ENCODE measurements around the gene ABCG8. TPM values are rescaled to one million over a fixed set of nuclear protein-coding genes. Genes with fewer than 3 reads are reported as not detected.
A peak's percentile ranks its signal among the peaks of the same experiment; 100 is the strongest.

The ABCG8 gene
- total RNA-seq, 4 donors from 2014 or later: not detected

DNA sequence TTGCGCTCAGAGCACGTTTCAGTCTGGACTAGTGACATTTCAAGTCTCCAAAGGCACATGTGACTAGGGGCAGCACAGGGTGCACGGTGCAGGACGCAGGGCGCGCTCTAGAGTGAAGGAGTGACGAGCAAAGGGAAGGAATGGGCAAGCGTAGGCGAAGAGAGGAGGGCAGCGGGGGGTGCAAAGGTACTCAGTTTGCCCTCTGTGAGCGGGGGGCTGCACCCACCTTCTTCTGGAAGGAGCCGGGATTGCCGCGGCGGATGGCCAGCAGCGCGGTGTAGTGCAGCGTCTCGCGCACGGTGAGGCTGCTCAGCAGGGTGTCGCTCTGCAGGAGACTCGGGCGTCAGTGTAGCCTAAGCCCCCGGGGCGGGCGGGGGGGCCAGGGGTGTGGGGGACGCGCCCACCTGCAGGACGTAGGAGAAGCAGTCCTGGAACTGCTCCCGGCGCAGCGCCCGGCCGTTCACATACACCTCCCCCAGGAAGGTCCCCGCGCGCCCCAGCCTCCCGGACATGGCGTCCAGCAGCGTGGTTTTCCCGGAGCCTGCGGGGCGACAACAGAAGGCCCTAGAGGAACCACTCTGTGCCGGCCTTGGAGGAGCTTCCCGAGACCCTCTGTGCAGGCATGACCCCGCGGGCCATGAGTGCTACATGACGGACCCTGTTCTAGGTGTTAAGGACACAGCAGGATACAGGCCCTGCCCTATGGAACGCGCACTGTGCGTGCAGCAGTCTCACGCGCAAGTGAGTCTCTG, 7.1 kb upstream of the ABCG8 start:
- no peak for DNase-seq (ENCODE audit: low spot score in 2 of 2)
- Histone ChIP-seq H3K27me3 (peaks cover 0 to 21% of the 10 kb centered on the region in 2 donors), H3K9me3 (no peaks in the 10 kb centered on the region), H3K36me3 (no peaks in the 10 kb centered on the region), H3K4me3 (peak overlapping the region in 2 of 4 donors; percentile 6 to 18), H3K27ac (no peak overlapping the region), H3K4me1 (peaks cover 0 to 9% (median 0%) of the 10 kb centered on the region in 4 donors)
- WGBS, 2 donors: 9 to 19% methylated on average over 32 to 35 of the region's 54 CpGs
- TF ChIP-seq POLR2A (IDR thresholded peaks at IDR 0.05) (no peak), EP300 (IDR thresholded peaks at IDR 0.05) (no peak), CTCF (IDR thresholded peaks at IDR 0.05) (no peak)

DNA sequence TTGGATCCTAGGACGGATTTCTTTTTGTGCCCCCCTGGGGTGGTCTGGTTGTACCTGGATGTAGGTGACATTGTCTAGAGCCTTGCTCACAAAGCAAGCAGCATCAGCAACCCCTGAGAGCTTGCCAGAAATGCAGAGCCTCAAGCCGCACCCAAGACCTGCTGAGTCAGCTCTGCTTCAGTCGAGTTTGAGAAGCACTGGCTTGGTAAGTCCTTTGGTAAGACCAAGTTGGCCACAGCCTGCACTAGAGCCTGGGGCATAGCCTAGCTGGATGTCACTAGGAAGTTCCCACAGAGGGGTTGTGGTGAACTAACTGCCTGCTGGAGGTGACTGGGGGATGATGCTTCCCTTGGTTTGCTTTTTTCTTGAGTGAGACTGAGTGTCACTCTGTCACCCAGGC, 6.3 kb upstream of the ABCG8 start:
- no peaks in the 10 kb centered on the region for H3K9me3 ChIP-seq
- H3K4me3 ChIP-seq: no peak overlapping the region
- no peak for TF ChIP-seq POLR2A (IDR thresholded peaks at IDR 0.05)
- DNase-seq (ENCODE audit: low spot score in 2 of 2): no peak
- peaks cover 0 to 21% of the 10 kb centered on the region in 2 donors for H3K27me3 ChIP-seq
- WGBS, 2 donors: 38 to 64% methylated on average over 3 of the region's 3 CpGs
- no peaks in the 10 kb centered on the region for H3K36me3 ChIP-seq
- peaks cover 0 to 9% (median 0%) of the 10 kb centered on the region in 4 donors for H3K4me1 ChIP-seq
- H3K27ac ChIP-seq: no peak overlapping the region

- 86 to 89% methylated on average over 4 of the region's 4 CpGs for WGBS, 2 donors
- Histone ChIP-seq H3K36me3 (no peaks in the 10 kb centered on the region), H3K9me3 (no peaks in the 10 kb centered on the region), H3K27me3 (peaks cover 0 to 8% of the 10 kb centered on the region in 2 donors), H3K4me3 (no peak overlapping the region), H3K27ac (no peak overlapping the region), H3K4me1 (peaks cover 0 to 2% (median 0%) of the 10 kb centered on the region in 4 donors)
- DNase-seq (ENCODE audit: low spot score in 2 of 2): no peak
- TF ChIP-seq CTCF (IDR thresholded peaks at IDR 0.05): no peak
- no peak for TF ChIP-seq POLR2A (IDR thresholded peaks at IDR 0.05)
- no peak for TF ChIP-seq EP300 (IDR thresholded peaks at IDR 0.05)
These were observed 1.7 kb upstream of the ABCG8 start for GRCh38 chr2:43837033-43837432.

DNA sequence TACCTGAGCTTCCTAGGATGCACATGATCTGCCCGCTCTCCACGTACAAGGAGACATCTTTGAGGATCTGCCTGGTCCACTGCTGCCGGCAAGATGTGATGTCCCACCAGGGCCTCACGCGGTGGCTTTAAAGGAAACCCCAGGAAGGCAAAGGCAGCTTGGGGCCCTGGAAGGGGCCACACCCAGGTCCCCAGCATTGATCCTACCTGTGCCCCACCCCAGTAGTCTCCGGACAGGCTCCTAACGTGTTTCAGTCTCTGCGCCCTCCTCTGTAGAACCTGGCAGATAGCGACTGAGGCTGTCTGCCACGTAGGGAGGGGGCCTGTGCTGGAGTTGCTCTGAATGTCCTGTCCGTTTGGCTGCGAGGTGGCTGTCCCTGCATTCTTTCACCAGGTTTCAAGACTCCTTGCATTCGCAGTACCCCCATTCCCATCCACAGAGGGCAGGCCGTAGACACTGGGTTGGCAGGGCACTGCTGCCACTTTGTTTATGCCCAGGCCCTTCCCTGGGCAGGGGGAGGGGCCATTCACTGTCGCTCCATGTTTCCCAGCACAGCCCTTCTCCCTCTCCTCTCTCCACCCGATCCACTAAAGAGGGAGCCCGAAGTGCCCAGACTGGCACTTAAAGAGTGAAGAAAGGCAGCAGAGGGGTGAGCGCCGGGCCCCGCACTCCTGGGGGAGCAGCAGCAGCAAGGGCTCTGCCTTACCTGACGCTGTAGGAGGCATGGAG, 776 bp upstream of the ABCG8 start:
- no peak for DNase-seq (ENCODE audit: low spot score in 2 of 2)
- H3K4me1 ChIP-seq: no peaks in the 10 kb centered on the region
- 89 to 90% methylated on average over 21 of the region's 21 CpGs for WGBS, 2 donors
- no peak overlapping the region for H3K27ac ChIP-seq
- H3K9me3 ChIP-seq: no peaks in the 10 kb centered on the region
- no peaks in the 10 kb centered on the region for H3K27me3 ChIP-seq
- no peaks in the 10 kb centered on the region for H3K36me3 ChIP-seq
- no peak overlapping the region for H3K4me3 ChIP-seq
- no peak for TF ChIP-seq EP300 (IDR thresholded peaks at IDR 0.05)
- no peak for TF ChIP-seq CTCF (IDR thresholded peaks at IDR 0.05)

DNA sequence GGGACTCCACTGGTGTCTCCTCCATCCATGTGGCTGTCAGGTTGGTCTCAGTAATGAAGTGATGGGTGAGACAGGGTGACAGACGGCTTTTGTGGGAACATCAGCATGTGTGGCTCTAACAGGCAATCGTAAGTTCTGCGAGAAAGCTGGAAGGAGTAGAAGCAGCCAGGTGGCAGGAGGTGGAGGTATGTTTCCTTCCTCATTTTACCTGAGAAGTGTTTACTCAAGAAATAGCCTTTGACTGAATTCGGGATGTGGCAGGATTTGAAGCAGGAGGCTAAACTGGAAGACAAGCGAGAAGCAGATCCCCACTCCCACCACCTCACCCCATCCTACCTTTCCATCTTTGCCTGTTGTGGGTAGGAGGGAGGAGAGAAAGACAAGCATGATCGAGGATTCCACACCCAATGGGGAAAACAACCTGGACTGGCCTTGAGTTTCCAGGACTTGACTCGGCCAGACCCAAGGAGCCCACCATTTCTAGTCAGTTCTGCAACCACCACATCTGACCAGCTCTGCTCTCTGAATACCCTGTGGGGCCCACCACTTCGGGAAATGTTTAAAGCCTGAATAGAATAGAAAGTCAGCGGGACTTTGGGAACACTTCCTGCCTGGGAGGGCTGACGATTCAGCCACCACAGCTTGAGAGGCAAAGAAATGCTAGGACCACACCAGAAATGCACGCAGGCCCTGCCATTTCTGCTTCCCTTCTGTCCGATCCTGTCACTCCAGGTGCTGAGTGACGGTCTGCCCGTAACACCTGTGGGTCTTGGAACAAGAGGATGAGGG, 1.2 kb downstream of the ABCG8 start:
- WGBS, 2 donors: 74 to 87% methylated on average over 14 of the region's 14 CpGs
- Histone ChIP-seq H3K4me3 (no peak overlapping the region), H3K27me3 (no peaks in the 10 kb centered on the region), H3K27ac (no peak overlapping the region), H3K36me3 (no peaks in the 10 kb centered on the region), H3K9me3 (no peaks in the 10 kb centered on the region), H3K4me1 (no peaks in the 10 kb centered on the region)
- TF ChIP-seq CTCF (IDR thresholded peaks at IDR 0.05) (no peak), EP300 (IDR thresholded peaks at IDR 0.05) (no peak), POLR2A (IDR thresholded peaks at IDR 0.05) (no peak)
- DNase-seq (ENCODE audit: low spot score in 2 of 2): no peak

Data from tibial nerve (tissue), 4 donors.